ENCODE results near the gene CCDC178.

The CCDC178 gene

GRCh38 chr18:33372442-33372841 lies 68.1 kb downstream of the CCDC178 start:
- no peak for TF ChIP-seq REST (IDR thresholded peaks at IDR 0.05; ENCODE audit: insufficient read depth in 1 of 2, low read depth in 2 of 2, low read length in 2 of 2)
- TF ChIP-seq FOXP2 (optimal IDR thresholded peaks at IDR 0.05; ENCODE audit: borderline replicate concordance, extremely low read depth, extremely low read length, insufficient read depth) = no peak
- TF ChIP-seq POLR2AphosphoS5 (IDR thresholded peaks at IDR 0.05; ENCODE audit: low read depth, low read length) = no peak
- TF ChIP-seq SIN3A (IDR thresholded peaks at IDR 0.05; ENCODE audit: borderline replicate concordance, insufficient read depth, low read length) = no peak
- TF ChIP-seq TAF1 (IDR thresholded peaks at IDR 0.05; ENCODE audit: borderline replicate concordance, insufficient read depth, low read length) = no peak

GRCh38 chr18:33369711-33370449 lies 70.6 kb downstream of the CCDC178 start:
- TF ChIP-seq REST (IDR thresholded peaks at IDR 0.05; ENCODE audit: insufficient read depth in 1 of 2, low read depth in 2 of 2, low read length in 2 of 2) (no peak), SIN3A (IDR thresholded peaks at IDR 0.05; ENCODE audit: borderline replicate concordance, insufficient read depth, low read length) (no peak), TAF1 (IDR thresholded peaks at IDR 0.05; ENCODE audit: borderline replicate concordance, insufficient read depth, low read length) (no peak), POLR2AphosphoS5 (IDR thresholded peaks at IDR 0.05; ENCODE audit: low read depth, low read length) (no peak), FOXP2 (optimal IDR thresholded peaks at IDR 0.05; ENCODE audit: borderline replicate concordance, extremely low read depth, extremely low read length, insufficient read depth) (no peak)

- no peak for TF ChIP-seq POLR2AphosphoS5 (IDR thresholded peaks at IDR 0.05; ENCODE audit: low read depth, low read length)
- TF ChIP-seq REST (IDR thresholded peaks at IDR 0.05; ENCODE audit: insufficient read depth in 1 of 2, low read depth in 2 of 2, low read length in 2 of 2) = no peak
- TF ChIP-seq SIN3A (IDR thresholded peaks at IDR 0.05; ENCODE audit: borderline replicate concordance, insufficient read depth, low read length) = no peak
- no peak for TF ChIP-seq TAF1 (IDR thresholded peaks at IDR 0.05; ENCODE audit: borderline replicate concordance, insufficient read depth, low read length)
- no peak for TF ChIP-seq FOXP2 (optimal IDR thresholded peaks at IDR 0.05; ENCODE audit: borderline replicate concordance, extremely low read depth, extremely low read length, insufficient read depth)
These were observed 83.8 kb downstream of the CCDC178 start for GRCh38 chr18:33356735-33357134.

GRCh38 chr18:33355756-33356155 lies 84.8 kb downstream of the CCDC178 start:
- TF ChIP-seq POLR2AphosphoS5 (IDR thresholded peaks at IDR 0.05; ENCODE audit: low read depth, low read length) (no peak), TAF1 (IDR thresholded peaks at IDR 0.05; ENCODE audit: borderline replicate concordance, insufficient read depth, low read length) (no peak), REST (IDR thresholded peaks at IDR 0.05; ENCODE audit: insufficient read depth in 1 of 2, low read depth in 2 of 2, low read length in 2 of 2) (no peak), FOXP2 (optimal IDR thresholded peaks at IDR 0.05; ENCODE audit: borderline replicate concordance, extremely low read depth, extremely low read length, insufficient read depth) (no peak), SIN3A (IDR thresholded peaks at IDR 0.05; ENCODE audit: borderline replicate concordance, insufficient read depth, low read length) (no peak)
